ENCODE data around the gene RAB5B.

DNA sequence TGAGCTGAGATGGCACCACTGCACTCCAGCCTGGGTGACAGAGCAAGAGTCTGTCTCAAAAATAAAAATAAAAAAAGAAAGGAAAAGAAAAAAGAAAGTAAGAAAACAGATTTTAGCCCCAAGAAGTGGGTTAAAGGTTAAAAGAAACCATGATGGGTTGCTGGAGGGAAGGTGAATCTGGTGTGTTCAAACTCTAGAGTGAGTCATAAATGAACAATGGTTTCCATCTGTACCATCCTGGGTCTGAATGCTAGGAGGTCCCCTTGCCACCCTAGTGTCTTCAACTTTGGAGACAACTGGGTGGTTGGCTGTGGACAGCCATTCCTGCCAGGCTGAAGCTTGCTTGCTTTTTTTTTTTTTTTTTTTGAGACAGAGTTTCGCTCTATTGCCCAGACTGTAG, 66.3 kb downstream of the RAB5B start:
- TF ChIP-seq EZH2 (IDR thresholded peaks at IDR 0.05; ENCODE audit: borderline replicate concordance, low read depth, low read length, severe bottlenecking): no peak
- TF ChIP-seq, protein P1, sequence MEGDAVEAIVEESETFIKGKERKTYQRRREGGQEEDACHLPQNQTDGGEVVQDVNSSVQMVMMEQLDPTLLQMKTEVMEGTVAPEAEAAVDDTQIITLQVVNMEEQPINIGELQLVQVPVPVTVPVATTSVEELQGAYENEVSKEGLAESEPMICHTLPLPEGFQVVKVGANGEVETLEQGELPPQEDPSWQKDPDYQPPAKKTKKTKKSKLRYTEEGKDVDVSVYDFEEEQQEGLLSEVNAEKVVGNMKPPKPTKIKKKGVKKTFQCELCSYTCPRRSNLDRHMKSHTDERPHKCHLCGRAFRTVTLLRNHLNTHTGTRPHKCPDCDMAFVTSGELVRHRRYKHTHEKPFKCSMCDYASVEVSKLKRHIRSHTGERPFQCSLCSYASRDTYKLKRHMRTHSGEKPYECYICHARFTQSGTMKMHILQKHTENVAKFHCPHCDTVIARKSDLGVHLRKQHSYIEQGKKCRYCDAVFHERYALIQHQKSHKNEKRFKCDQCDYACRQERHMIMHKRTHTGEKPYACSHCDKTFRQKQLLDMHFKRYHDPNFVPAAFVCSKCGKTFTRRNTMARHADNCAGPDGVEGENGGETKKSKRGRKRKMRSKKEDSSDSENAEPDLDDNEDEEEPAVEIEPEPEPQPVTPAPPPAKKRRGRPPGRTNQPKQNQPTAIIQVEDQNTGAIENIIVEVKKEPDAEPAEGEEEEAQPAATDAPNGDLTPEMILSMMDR (IDR thresholded peaks at IDR 0.05; ENCODE audit: borderline replicate concordance, extremely low read depth, low read length, poor library complexity, severe bottlenecking): no peak

All from DND-41 (cell line).